ENCODE measurements around the gene RNF103.

GRCh38 chr2:86632672-86633071 lies 9.0 kb upstream of the RNF103 start:
- TF ChIP-seq CTCF (IDR thresholded peaks at IDR 0.05) (no peak), POLR2A (IDR thresholded peaks at IDR 0.05) (no peak)
